C4-2B (cell line): ENCODE measurements around the gene R3HCC1L.

Experiments
- ZFX ChIP-seq: fragments of 450-650 bp; IDR thresholded peaks from 2 replicates; pipeline ENCODE4 v1.6.1; 2017
- TF ChIP-seq, protein P1 (sequence below): fragments of 450-650 bp; conservative IDR thresholded peaks from 2 replicates; pipeline ENCODE4 v1.5.1; 2017; ENCODE audit warnings: mild to moderate bottlenecking

DNA sequence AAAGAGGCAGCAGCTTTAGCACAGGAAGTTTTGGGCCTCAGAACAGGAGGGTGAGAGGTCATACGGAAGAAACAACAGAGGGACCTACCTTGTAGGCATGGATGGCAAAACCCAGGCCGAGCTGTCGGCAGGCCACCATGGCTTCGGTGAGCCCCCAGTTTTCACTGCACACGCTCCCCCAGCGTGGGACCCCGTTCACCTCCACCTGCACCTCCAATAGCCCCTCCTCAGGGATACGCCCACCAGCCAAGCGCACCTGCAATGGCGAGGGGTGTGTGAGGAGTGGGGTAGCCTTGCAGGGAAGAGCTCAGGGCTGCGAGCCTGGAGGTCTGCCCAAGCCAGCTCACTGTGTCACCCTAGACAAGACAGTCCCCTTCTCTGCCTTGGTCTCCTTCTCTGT lies 122.2 kb downstream of the R3HCC1L start:
- TF ChIP-seq, protein P1, sequence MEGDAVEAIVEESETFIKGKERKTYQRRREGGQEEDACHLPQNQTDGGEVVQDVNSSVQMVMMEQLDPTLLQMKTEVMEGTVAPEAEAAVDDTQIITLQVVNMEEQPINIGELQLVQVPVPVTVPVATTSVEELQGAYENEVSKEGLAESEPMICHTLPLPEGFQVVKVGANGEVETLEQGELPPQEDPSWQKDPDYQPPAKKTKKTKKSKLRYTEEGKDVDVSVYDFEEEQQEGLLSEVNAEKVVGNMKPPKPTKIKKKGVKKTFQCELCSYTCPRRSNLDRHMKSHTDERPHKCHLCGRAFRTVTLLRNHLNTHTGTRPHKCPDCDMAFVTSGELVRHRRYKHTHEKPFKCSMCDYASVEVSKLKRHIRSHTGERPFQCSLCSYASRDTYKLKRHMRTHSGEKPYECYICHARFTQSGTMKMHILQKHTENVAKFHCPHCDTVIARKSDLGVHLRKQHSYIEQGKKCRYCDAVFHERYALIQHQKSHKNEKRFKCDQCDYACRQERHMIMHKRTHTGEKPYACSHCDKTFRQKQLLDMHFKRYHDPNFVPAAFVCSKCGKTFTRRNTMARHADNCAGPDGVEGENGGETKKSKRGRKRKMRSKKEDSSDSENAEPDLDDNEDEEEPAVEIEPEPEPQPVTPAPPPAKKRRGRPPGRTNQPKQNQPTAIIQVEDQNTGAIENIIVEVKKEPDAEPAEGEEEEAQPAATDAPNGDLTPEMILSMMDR = no peak
- no peak for TF ChIP-seq ZFX
